OCI-LY7 (cell line): ENCODE data around the gene DNAL1.

ENCODE experiments used
- EZH2phosphoT487 ChIP-seq: fragments of 200-600 bp; sonication (generic); IDR thresholded peaks from 2 replicates; pipeline ENCODE4 v1.6.1; 2018; ENCODE audit warnings: low read depth, borderline replicate concordance, mild to moderate bottlenecking, mixed run types, antibody characterized with exemption, low read length, moderate library complexity, mixed read lengths
- TF ChIP-seq, protein P1 (sequence below): fragments of 200-600 bp; sonication (generic); conservative IDR thresholded peaks from 2 replicates; pipeline ENCODE4 v1.5.1; 2014; ENCODE audit warnings: mild to moderate bottlenecking, antibody characterized with exemption, low read length, moderate library complexity, mixed read lengths

- TF ChIP-seq, protein P1, sequence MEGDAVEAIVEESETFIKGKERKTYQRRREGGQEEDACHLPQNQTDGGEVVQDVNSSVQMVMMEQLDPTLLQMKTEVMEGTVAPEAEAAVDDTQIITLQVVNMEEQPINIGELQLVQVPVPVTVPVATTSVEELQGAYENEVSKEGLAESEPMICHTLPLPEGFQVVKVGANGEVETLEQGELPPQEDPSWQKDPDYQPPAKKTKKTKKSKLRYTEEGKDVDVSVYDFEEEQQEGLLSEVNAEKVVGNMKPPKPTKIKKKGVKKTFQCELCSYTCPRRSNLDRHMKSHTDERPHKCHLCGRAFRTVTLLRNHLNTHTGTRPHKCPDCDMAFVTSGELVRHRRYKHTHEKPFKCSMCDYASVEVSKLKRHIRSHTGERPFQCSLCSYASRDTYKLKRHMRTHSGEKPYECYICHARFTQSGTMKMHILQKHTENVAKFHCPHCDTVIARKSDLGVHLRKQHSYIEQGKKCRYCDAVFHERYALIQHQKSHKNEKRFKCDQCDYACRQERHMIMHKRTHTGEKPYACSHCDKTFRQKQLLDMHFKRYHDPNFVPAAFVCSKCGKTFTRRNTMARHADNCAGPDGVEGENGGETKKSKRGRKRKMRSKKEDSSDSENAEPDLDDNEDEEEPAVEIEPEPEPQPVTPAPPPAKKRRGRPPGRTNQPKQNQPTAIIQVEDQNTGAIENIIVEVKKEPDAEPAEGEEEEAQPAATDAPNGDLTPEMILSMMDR = no peak
- no peak for TF ChIP-seq EZH2phosphoT487
Measured at GRCh38 chr14:73634011-73634833, 10.6 kb upstream of the DNAL1 start.
